Left renal pelvis (tissue), 4 donors: ENCODE measurements around the gene CFAP45. TPM values are rescaled to one million over a fixed set of nuclear protein-coding genes. Genes with fewer than 3 reads are reported as not detected.
A peak's percentile ranks its signal among the peaks of the same experiment; 100 is the strongest.

ENCODE experiments used
- DNase-seq, 4 donors: peaks; one replicate each; pipeline ENCODE4 v3.0.0-alpha.2; 2013; ENCODE audit warnings: low read depth in 4 of 4, low spot score in 3 of 4
- polyA plus RNA-seq, 4 donors: library from polyadenylated mRNA; unstranded; fragments of 120-200 nt; gene quantifications; one replicate each; pipeline ENCODE4 v1.2.1, GENCODE V29; 2013; ENCODE audit not compliant: insufficient read length in 4 of 4

CFAP45 gene
- 1 to 10 TPM in 3 of 4 donors, under 1 TPM in 1; 0.38 to 4.1 (median 2.8) TPM for polyA plus RNA-seq

DNA sequence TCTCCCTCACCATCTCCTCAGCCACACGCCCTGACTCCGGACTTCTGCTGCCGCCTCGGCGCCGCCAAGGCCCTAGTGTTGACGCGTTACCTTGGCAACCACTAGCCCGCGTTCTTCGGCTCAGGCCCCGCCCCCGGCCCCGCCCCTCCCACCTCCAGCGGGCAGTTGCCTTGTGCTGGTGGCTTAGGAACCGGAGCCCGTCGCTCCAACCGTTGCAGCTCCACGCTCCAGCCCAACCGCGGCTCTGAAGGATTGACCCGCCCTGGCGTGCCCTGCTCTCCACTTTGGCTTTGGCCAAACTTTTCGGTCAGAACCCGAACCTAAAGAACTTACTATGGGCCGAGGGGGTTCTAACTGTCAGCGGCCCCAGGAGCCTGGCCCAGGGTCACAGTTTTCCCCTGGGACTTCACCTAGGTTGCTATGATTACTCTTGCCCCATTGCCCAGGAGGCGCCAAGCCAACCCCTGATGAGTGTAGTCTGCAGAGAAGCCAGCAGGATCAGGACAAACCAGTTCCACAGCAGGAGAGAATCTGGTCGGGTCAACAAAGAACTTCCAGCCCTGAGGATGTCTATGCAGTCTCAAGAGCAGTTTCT, at the start of gene CFAP45:
Gene CFAP45 (minus strand): TSS at position 80 of the 595 bp plus-strand sequence. CDS start 67 bp downstream, at position 13.
- DNase-seq, result peak in 2 of 4 donors; percentile 70 to 75

- DNase-seq, result no peak
Measured at GRCh38 chr1:159949123-159949522, 49.2 kb upstream of the CFAP45 start.

DNA sequence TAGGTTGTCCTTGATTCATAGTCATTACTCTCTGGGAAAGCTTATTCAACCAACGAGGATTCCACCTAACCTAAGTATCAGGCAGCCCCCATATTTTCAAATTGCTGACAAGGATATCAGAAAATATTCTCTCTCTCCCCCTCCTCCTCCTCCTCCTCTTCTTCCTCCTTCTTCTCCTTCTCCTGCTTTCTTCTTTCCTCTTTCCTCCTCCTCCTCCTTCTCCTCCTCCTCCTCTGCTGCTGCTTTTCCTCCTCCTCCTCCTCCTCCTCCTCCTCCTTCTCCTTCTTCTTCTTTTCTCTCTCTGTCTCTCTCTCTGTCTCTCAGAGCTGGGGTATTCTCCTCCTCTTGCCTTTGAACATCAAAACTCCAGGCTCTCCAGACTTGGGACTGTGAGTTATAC, 48.0 kb upstream of the CFAP45 start:
- no peak for DNase-seq

DNA sequence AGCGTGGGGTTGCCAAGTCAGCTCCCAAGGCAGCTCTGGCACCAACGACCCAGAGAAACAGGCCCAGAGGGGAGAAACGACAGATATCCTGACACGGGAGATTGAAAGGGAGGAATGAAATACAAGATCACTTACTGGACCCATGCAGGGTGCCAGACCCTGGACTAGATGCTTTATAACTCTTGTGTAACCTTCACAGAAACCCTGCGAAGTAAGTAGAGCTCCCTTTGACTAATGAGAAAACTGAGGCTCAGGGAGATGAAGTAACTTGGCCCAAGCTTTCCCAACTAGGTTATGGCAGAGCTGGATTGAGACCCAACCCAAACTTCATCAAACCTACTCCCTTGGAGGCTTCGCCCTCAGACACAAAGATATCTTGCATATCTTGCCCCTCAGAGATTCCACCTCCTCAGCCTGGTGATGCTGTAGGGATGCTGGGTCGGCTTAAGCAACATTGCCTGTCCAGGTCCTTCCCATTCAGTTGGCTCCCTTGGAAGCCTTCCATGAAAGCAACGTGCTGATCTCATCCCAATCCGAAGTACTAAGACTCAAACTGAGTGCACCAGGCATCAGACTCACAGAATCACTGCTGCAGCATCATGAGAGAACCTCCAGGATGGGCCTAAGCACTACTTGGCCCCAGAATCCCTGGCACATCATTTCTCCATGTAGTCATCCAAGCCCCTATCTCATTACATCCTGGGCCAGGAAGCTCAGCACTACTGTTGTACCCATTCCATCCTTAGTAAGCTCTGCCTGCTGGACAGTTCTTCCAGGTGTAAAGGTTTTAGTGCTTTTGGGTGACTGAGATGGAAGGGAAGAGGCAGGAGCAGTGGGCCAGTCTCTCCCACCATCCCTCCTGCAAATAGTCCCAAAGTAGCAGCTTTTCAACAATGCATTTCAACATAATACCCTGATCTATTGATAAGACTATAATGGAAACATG, 46.5 kb upstream of the CFAP45 start:
- no peak for DNase-seq

- peak in 3 of 4 donors; percentile 74 to 84 (median 77) for DNase-seq
Measured at GRCh38 chr1:159945483-159946241, 45.7 kb upstream of the CFAP45 start, which contains the start of gene IGSF9. Gene IGSF9 (minus strand): TSS chr1:159945613. CDS start chr1:159943454, 2,159 bp downstream.

- DNase-seq, result no peak
Measured at GRCh38 chr1:159944623-159945455, 44.9 kb upstream of the CFAP45 start.

GRCh38 chr1:159943908-159944622, 44.1 kb upstream of the CFAP45 start:
- no peak for DNase-seq

- no peak for DNase-seq
Measured at GRCh38 chr1:159943278-159943640, 43.3 kb upstream of the CFAP45 start.

GRCh38 chr1:159942632-159943277, 42.8 kb upstream of the CFAP45 start:
- no peak for DNase-seq

DNA sequence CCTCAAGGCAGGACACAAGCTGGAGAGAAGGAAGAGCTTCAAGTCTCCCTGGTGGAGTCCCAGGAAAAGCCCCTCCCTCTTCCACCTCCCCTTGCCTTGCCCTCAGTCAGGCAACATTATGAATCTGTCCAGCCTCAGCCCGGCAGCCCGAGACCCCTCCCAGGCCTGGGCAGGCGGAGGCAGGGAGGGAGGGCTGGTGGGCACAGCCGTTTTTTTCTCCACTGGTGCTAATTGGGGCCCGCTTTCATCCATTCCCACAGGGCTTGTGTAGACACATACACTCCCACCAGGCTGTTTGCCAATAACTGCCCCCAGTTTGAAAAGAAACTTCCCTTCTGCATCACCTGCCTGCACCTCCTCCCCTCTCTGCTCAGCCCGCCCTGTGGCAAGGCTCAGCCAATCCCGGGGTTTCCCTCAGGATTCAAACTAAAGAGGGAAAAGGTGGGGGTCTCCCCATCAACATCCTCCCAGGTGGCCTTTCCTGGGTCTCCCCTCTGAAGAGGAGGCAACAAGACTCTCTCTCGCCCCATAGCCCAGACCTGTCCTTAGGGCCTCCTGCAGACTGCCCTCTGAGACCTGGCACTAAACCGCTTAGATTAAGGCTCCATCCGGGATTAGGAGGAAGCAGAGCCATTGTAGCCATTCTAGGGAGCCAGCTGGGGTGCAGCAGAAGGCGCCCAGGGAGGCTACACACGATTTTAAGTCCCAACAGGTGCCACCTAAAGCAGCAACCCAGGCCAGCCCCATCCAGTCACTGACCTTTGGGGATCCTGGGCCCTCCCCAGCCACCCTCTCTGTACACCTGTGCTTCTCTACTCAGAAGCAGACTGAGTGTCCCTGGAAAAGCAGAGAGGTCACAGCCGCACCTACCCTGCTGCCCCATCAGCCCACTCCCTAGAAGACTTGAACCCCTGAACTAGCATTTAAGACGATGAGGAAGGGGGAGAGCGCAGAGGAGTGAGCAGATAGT, 41.9 kb upstream of the CFAP45 start:
- no peak for DNase-seq

DNA sequence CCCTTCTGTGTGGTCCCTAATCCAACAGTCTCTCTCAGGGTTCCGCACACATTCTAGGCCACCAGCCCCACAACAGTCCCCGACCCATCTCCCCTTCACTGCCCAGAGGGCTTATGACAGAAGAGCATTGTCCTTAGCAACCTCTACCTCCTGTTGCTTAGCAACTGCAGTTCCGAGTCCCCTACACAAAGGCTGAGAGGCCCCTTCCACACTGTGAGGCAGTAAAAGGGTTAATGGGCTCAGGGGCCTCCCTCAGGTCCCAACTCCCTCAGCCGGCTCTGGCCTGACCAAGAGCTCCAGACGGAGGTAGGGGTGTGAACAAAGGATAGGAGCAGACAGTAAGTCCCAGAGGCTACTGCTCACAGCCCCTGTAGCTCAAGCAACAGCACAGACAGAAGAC, 41.2 kb upstream of the CFAP45 start:
- DNase-seq, result no peak

- no peak for DNase-seq
Measured at GRCh38 chr1:159940006-159940620, 40.1 kb upstream of the CFAP45 start.

- no peak for DNase-seq
Measured at GRCh38 chr1:159939678-159940002, 39.7 kb upstream of the CFAP45 start.

DNA sequence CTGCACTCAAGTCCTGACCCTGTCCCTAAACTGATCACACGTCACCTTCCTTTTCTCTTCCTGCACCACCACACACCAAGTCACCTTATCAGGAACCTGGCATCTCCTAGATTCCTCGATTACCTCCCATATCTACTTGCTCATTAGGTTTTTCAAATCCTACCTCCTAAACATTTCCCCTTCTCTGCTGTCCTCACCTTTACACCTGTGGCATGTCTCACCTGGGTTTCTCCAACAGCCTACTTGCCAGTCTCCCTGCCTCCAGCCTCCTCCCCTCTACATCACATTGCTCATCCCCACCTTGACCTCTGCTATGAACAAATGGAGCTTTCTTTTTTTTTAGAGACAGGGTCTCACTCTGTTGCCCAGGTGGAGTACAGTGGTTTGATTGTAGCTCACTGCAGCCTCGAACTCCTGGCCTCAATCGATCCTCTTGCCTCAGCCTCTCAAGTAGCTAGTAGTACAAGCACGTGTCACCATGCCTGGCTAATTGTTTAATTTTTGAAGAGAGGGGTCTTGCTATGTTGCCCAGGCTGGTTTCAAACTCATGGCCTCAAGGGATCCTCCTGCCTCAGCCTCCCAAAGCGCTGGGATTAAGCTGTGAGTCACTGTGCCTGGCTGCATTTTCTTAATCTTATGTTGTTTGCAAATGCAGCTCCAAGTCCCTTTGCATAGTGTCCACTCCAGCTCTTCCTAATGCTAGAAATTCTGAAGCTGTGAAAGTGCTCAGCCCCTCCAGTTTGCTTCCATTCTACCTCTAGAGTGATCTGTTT, 39.1 kb upstream of the CFAP45 start:
- DNase-seq, result no peak

DNA sequence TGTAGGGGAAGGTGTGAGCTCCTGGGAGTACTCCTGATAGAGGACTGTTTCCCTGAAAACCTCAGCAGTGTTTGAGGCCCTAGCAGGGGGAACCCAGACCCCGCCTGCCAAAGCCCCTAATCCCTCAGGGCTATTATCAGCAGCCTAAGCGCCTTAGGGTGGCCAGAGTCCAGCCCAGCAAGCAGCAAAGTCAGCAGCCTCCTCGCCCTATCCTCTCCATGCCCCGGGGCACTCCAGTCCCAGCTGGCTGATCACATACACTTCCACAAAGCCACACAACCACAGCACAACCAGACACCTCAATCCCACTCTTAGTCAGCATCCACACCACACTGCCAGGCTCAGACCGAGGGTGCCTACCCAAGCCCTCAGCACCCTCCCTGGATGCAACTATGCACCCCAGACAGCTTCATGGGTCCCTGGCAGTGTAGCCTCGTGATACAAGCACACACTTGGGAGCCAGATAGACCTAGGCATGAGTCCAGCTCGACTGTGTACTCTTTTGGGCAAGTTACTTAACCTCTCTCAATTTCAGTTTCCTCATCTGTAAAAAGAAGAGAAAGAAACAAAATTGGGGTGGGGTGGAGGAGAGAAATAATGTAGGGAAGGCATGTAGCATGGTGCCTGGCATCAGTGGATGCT, 38.4 kb upstream of the CFAP45 start:
- no peak for DNase-seq

- no peak for DNase-seq
Measured at GRCh38 chr1:159937054-159937750, 37.2 kb upstream of the CFAP45 start.
